Fibroblast of pulmonary artery (primary cell): ENCODE measurements around the gene IYD.

Experiments
- DNase-seq: peaks from one replicate; pipeline ENCODE4 v3.0.0-alpha.2; 2010; ENCODE audit warnings: low read depth
- H3K4me3 ChIP-seq: replicated peaks from 2 replicates; pipeline ENCODE4 v1.5.1; 2011; ENCODE audit warnings: low read depth, mild to moderate bottlenecking, control low read depth, low read length, moderate library complexity
- TF ChIP-seq, protein P1 (sequence below): IDR thresholded peaks from 2 replicates; pipeline ENCODE4 v1.5.1; 2011; ENCODE audit warnings: mild to moderate bottlenecking, control low read depth, low read length, inconsistent platforms; ENCODE audit errors: missing control alignments

IYD gene, protein sequence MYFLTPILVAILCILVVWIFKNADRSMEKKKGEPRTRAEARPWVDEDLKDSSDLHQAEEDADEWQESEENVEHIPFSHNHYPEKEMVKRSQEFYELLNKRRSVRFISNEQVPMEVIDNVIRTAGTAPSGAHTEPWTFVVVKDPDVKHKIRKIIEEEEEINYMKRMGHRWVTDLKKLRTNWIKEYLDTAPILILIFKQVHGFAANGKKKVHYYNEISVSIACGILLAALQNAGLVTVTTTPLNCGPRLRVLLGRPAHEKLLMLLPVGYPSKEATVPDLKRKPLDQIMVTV

DNA sequence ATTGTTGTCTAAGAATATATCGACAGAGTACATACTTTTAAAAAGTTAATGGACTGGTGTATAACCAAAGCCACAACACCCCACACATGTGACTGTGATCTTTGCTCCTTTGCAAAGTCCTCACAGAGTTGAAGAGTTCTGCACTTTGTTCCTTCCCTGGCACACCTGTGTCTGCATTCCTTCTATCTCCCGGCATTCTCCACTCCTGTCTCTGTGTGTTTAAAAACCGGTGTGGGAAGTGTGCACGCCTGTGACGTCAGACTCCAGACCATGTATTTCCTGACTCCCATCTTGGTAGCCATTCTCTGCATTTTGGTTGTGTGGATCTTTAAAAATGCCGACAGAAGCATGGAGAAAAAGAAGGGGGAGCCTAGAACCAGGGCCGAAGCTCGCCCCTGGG is at the start of gene IYD:
TSS of gene IYD (plus strand) at position 251 of the 400 bp plus-strand sequence. CDS start at position 271, 20 bp downstream.
- TF ChIP-seq, protein P1, sequence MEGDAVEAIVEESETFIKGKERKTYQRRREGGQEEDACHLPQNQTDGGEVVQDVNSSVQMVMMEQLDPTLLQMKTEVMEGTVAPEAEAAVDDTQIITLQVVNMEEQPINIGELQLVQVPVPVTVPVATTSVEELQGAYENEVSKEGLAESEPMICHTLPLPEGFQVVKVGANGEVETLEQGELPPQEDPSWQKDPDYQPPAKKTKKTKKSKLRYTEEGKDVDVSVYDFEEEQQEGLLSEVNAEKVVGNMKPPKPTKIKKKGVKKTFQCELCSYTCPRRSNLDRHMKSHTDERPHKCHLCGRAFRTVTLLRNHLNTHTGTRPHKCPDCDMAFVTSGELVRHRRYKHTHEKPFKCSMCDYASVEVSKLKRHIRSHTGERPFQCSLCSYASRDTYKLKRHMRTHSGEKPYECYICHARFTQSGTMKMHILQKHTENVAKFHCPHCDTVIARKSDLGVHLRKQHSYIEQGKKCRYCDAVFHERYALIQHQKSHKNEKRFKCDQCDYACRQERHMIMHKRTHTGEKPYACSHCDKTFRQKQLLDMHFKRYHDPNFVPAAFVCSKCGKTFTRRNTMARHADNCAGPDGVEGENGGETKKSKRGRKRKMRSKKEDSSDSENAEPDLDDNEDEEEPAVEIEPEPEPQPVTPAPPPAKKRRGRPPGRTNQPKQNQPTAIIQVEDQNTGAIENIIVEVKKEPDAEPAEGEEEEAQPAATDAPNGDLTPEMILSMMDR = no peak
- no peak within 1 kb of the TSS for H3K4me3 ChIP-seq
- no peak for DNase-seq

DNA sequence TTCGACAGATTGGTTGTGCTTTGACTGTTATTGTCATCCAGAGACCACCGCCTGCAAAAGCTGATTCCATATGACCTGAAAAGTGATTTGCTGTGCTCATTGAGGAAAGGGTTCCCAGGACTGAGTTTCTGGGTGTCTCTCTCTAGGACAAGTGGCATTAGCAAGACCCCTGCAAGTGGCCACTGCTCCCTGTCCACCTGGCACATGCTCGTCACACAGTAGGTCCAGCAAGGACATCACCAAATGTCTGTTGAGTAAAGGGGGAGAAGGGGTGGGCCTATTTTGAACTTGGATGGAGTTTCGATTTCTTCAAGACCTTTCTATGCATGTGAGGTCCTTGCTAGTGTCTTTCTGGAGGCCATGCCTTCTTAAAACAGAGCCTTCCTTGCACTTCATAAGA is 48.9 kb upstream of the IYD start:
- H3K4me3 ChIP-seq = no peak overlapping the region
- TF ChIP-seq, protein P1 = no peak
- DNase-seq = no peak

DNA sequence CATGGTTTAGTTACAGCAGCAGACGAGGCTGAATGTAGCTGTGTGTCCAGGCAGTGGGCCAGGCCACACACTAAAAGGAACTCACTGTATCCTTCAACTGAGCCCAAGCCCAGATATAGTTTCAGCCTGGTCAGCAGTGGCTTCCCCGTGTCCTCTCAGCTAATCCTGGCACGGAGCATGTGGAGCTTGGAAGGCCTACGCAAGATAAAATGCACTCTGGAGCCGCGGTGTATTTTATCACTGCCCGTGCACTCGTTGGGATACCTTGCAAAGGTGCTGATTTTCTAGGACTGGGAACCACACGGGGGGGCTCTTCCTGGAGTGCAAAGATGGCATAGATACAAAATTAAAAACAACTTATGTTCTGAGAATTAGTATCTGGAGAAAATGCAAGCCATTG is 48.4 kb upstream of the IYD start:
- TF ChIP-seq, protein P1 = no peak
- no peak overlapping the region for H3K4me3 ChIP-seq
- DNase-seq = peak; percentile 7

GRCh38 chr6:150322466-150322871 is 46.3 kb upstream of the IYD start:
- TF ChIP-seq, protein P1 = no peak
- peak; percentile 28 for DNase-seq
- H3K4me3 ChIP-seq = no peak overlapping the region

DNA sequence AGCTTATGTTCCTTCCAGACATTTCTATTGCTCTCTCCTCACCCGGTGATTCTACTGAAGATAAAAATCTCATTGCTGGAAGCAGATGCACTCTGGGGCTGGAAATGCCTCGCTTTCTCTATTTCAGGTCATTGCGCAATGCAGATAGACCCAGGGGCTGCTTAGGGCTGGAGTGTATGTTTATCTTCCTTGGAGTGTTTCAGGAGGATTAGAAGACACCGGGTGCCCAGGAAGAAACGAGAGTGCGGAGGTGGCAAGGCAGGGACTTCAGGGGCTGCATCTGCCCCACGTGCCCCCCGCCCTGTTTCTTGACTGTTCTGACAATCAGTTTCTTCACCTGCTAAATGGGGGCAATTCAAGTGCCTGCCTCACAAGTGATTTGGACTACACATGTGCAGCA is 45.6 kb upstream of the IYD start:
- no peak for DNase-seq
- TF ChIP-seq, protein P1 = no peak
- no peak overlapping the region for H3K4me3 ChIP-seq

DNA sequence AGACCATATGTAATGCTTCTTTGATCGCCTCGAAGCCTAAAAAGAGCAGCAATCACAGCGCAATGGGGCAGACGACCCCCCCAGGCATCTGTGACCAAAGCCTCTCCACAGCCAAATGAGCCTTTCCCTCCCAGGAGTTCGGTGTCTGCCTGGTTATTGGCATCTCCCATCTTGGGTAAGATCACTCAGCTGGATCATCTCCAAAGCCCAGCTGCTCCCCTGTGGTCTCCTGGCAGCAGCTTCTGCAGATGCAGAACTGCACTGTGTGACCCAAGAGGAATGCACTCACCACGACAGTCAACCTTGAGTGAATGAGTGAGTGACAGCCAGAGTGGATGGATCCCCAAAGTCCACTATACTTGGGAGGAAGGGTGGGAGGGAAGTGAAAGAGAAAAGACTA is 44.8 kb upstream of the IYD start:
- TF ChIP-seq, protein P1 = no peak
- no peak overlapping the region for H3K4me3 ChIP-seq
- no peak for DNase-seq
